Body of pancreas (tissue), 4 donors: ENCODE data around the gene HTR1E. TPM values are rescaled to one million over a fixed set of nuclear protein-coding genes. Genes with fewer than 3 reads are reported as not detected.
A peak's percentile ranks its signal among the peaks of the same experiment; 100 is the strongest.

Experiments
- ATAC-seq: fragments of 150-250 bp; one replicate; pipeline ENCODE4 v1.9.1; 2016
- DNase-seq, 4 donors: peaks; one replicate each; pipeline ENCODE4 v3.0.0-alpha.2; 2019
- H3K27ac ChIP-seq, 4 donors: fragments of 200-600 bp; sonication (generic); 1 replicate in 3 of 4; 2 replicates in 1 of 4; pipeline versions ENCODE4 v1.5.1 to v1.6.1; 2016 to 2019; ENCODE audit warnings: mild to moderate bottlenecking in 1 of 4, mixed read lengths in 1 of 4, moderate library complexity in 1 of 4
- H3K27me3 ChIP-seq, 2 donors: fragments of 200-600 bp; sonication (generic); one replicate each; pipeline ENCODE4 v1.6.0; 2016; ENCODE audit warnings: mild to moderate bottlenecking in 1 of 2
- H3K36me3 ChIP-seq, 2 donors: fragments of 200-600 bp; sonication (generic); replicated peaks in 1 of 2; 2 replicates each; pipeline ENCODE4 v1.5.1; 2016; ENCODE audit warnings: low read depth in 2 of 2; ENCODE audit not compliant: insufficient read depth in 1 of 2
- H3K4me1 ChIP-seq: fragments of 200-600 bp; sonication (generic); one replicate; pipeline ENCODE4 v1.6.0; 2016
- H3K4me3 ChIP-seq, 2 donors: fragments of 200-600 bp; sonication (generic); 1 replicate in 1 of 2; 2 replicates in 1 of 2; pipeline ENCODE4 v1.5.1; 2016 to 2019
- H3K9me3 ChIP-seq, 3 donors: fragments of 200-600 bp; sonication (generic); 1 replicate in 2 of 3; 2 replicates in 1 of 3; pipeline ENCODE4 v1.5.1; 2016
- POLR2A ChIP-seq, 3 donors: fragments of 450-650 bp; IDR thresholded peaks; one replicate each; pipeline ENCODE4 v1.6.1; 2016; ENCODE audit warnings: antibody characterized with exemption in 3 of 3, mild to moderate bottlenecking in 2 of 3
- WGBS, 2 donors: methylation state at CpG; one replicate each; pipeline ENCODE4 v1.1.5; 2017; 5-methylcytosine and 5-hydroxymethylcytosine counted together
- intact Hi-C: fragments of 100-400 bp; cut with DNase I; formaldehyde crosslinking; loops from one replicate; pipeline ENCODE4 v1.15.1; 2023
- total RNA-seq, 2 donors: library from RNA; depleted of rRNA; stranded (reverse); fragments of >200 nt; gene quantifications; one replicate each; pipeline ENCODE4 v1.1.0, GENCODE V29; 2016
- TF ChIP-seq, protein P1 (sequence below), 7 experiments: fragments of 450-650 bp in 4 of 7; fragments of 200-600 bp in 3 of 7; sonication (generic) in 3 of 7; IDR thresholded peaks; one replicate each; pipeline ENCODE4 v1.5.1; 2016 to 2019; ENCODE audit warnings: antibody characterized with exemption in 7 of 7

Gene HTR1E
- total RNA-seq, 2 donors from 2014 or later, result not detected

DNA sequence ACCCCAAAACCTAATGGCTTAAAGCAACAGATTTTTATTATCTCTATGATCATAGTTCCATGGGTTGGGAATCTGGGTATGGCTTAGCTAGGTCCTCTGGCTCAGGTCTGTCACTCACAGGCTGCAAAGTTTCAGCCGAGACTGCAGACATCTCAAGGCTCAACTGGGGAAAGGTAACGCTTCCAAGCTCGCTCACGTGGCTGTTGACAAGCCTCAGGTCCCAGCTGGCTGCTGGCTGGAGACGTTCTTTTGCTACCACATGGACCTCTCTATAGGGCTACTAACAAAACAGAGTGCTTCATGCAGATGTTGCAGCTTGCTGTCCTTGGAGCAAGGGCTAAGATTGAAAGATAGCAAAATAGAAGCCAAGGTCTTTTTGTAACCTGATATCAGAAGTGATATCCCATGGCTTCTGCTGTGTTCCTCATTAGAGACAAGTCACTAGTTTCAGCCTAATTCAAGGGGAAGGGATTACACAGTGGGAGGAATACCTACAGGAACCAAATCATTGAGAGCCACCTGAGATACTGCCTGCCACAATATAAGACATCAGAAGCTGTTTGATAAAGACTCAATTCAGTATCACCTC lies 6.6 kb downstream of the HTR1E start:
- DNase-seq (peak; percentile 36 to 79 (median 44)), ATAC-seq (peak; percentile 58)
- no peaks in the 10 kb centered on the region for H3K36me3 ChIP-seq
- TF ChIP-seq, protein P1, sequence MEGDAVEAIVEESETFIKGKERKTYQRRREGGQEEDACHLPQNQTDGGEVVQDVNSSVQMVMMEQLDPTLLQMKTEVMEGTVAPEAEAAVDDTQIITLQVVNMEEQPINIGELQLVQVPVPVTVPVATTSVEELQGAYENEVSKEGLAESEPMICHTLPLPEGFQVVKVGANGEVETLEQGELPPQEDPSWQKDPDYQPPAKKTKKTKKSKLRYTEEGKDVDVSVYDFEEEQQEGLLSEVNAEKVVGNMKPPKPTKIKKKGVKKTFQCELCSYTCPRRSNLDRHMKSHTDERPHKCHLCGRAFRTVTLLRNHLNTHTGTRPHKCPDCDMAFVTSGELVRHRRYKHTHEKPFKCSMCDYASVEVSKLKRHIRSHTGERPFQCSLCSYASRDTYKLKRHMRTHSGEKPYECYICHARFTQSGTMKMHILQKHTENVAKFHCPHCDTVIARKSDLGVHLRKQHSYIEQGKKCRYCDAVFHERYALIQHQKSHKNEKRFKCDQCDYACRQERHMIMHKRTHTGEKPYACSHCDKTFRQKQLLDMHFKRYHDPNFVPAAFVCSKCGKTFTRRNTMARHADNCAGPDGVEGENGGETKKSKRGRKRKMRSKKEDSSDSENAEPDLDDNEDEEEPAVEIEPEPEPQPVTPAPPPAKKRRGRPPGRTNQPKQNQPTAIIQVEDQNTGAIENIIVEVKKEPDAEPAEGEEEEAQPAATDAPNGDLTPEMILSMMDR (IDR thresholded peaks at IDR 0.05), result no peak
- TF ChIP-seq POLR2A (IDR thresholded peaks at IDR 0.05), result no peak
- no peak overlapping the region for H3K4me3 ChIP-seq
- peaks cover 12% of the 10 kb centered on the region for H3K4me1 ChIP-seq
- intact Hi-C loops, result no loop called here
- 27 to 31% methylated on average over 5 of the region's 5 CpGs for WGBS, 2 donors
- peak overlapping the region in 1 of 4 donors; percentile 6 for H3K27ac ChIP-seq
- no peaks in the 10 kb centered on the region for H3K9me3 ChIP-seq
- H3K27me3 ChIP-seq, result no peaks in the 10 kb centered on the region

DNA sequence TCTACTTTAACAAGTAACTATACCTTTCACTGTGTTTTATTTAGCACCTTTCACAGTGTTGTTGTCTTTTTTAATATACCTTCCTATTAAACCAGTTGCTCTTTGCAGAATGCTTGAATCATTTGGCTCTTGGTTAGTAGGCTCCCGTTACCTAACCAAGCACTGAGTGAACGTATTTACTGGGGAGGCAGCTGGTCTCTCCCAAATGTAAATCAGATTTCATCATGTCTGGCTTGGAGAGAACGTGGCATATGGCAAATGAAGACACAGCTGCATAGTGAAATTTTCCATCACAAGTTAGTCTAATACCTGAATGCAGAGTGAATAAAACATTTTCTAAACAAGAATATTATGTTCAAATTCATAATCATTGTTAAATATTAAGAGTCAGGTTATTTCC lies 12.4 kb downstream of the HTR1E start:
- ATAC-seq, result no peak
- TF ChIP-seq, protein P1 (IDR thresholded peaks at IDR 0.05), result no peak
- TF ChIP-seq POLR2A (IDR thresholded peaks at IDR 0.05), result no peak

DNA sequence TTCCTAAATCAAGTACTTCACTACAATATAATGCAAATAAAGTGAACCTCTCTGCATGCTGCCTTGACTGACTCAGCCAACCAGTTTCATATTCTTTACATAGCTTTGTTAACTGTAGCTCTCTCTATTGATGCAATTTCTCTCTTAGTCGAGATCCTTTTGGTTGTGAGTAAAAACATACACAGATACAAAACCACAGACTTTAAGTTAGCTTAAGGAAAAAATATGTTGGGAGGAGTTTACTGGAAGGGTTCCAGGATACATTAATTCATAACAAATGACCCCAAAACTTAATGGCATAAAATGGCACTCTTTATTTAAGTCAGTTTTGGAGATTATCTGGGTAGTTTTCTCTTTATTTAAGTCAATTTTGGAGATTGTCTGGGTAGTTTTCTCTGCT lies 15.7 kb downstream of the HTR1E start:
- no peaks in the 10 kb centered on the region for H3K4me1 ChIP-seq
- TF ChIP-seq, protein P1 (IDR thresholded peaks at IDR 0.05), result no peak
- no peaks in the 10 kb centered on the region for H3K9me3 ChIP-seq
- no peak overlapping the region for H3K4me3 ChIP-seq
- ATAC-seq (no peak), DNase-seq (no peak)
- no peaks in the 10 kb centered on the region for H3K27me3 ChIP-seq
- 60 to 83% methylated on average over 1 of the region's 1 CpG for WGBS, 2 donors
- H3K36me3 ChIP-seq, result no peaks in the 10 kb centered on the region
- intact Hi-C loops, result no loop called here
- no peak overlapping the region for H3K27ac ChIP-seq

More for the DNA sequence above, 12.4 kb downstream of the HTR1E start:
- WGBS, 2 donors, result 63 to 74% methylated on average over 3 of the region's 3 CpGs
- Histone ChIP-seq H3K4me1 (no peaks in the 10 kb centered on the region), H3K27me3 (no peaks in the 10 kb centered on the region), H3K27ac (no peak overlapping the region), H3K4me3 (no peak overlapping the region), H3K36me3 (no peaks in the 10 kb centered on the region), H3K9me3 (no peaks in the 10 kb centered on the region)
- no peak for DNase-seq
- intact Hi-C loops, result no loop called here

DNA sequence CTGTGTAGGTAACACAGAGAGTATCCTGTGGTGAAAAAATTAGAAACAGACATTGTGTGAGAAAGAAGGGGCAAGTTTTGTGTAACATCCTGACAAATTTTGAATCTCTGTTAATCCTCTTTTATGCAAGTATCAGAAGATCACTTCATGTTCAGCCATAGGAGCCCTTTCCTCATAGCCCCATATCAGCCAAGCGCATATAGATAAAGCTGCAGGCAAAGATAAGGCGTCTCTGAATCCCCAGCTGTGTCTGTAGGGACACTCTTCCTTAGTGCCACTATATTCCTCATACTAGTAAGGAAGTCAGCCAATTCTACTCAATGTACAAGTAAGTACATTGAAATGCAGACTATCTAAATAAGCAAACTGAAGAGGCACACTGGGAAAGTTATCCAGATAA lies 22.3 kb downstream of the HTR1E start:
- DNase-seq (no peak), ATAC-seq (no peak)
- TF ChIP-seq, protein P1 (IDR thresholded peaks at IDR 0.05), result no peak
- no peak for TF ChIP-seq POLR2A (IDR thresholded peaks at IDR 0.05)
- intact Hi-C loops, result no loop called here
- no peak overlapping the region for H3K27ac ChIP-seq
- H3K4me1 ChIP-seq, result no peaks in the 10 kb centered on the region
- H3K4me3 ChIP-seq, result no peak overlapping the region
- H3K36me3 ChIP-seq, result no peaks in the 10 kb centered on the region
- no peaks in the 10 kb centered on the region for H3K9me3 ChIP-seq
- no peaks in the 10 kb centered on the region for H3K27me3 ChIP-seq
- 81 to 84% methylated on average over 2 of the region's 2 CpGs for WGBS, 2 donors
